MM.1S (cell line): ENCODE data around the gene UBAC1.

Experiments
- CTCF ChIP-seq: fragments of 300-600 bp; sonication (generic); IDR thresholded peaks from 2 replicates; pipeline ENCODE4 v1.5.1; 2016; ENCODE audit warnings: antibody characterized with exemption, low read length, mixed read lengths
- EZH2 ChIP-seq: fragments of 300-600 bp; sonication (generic); optimal IDR thresholded peaks from 2 replicates; pipeline ENCODE3; 2017; ENCODE audit warnings: low read depth, mild to moderate bottlenecking, antibody characterized with exemption, low read length, mixed read lengths
- EZH2phosphoT487 ChIP-seq: fragments of 300-600 bp; sonication (generic); IDR thresholded peaks from 2 replicates; pipeline ENCODE4 v1.6.1; 2018; ENCODE audit warnings: antibody characterized with exemption, low read length

DNA sequence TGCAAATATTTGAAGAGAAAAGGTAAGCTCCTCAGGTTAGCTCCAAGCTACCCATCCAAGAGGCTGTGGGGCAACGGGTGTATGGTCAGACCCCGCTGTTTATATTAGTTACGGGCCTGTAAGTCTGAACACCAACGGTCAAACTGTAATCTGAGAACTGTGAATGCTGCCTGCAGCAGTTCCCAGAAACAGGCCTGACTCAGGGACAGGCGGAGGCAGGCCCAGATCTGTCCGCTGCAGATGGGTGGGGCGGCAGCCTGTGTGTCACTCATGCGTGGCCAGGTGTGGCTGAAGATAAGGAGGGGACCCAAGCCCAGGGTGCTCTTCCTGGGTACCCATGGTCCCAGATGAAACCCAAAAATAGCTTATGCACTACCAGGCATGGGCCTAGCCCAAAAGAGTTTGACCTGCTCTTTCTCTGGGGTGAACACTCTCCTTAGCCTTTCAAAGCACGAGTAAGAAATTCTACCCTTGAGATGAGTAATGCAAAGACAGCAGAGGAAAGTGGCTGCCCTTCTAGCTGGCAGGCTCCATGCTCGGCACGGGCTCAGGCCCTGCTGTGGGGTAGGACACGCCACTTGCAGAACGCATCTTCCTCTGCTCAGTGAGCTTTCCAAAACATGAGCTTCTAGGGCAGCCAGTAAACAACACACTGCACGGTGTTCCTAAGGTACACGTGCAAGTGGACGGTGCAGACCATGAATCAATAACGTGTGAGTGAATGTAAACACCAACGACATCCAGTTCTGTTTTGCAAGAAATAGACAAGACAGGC, 9.1 kb downstream of the UBAC1 start:
- no peak for TF ChIP-seq CTCF
- no peak for TF ChIP-seq EZH2
- TF ChIP-seq EZH2phosphoT487, result no peak
